Right forelimb (tissue), 1 donor: ENCODE measurements around the gene AVP.
A peak's percentile ranks its signal among the peaks of the same experiment; 100 is the strongest.
"Not testable (repeated sequence)": the region's sequence is repeated elsewhere in the genome, so short reads cannot be mapped to it uniquely, and the experiment has no call there.

Experiments
- DNase-seq: peaks from one replicate; pipeline ENCODE4 v3.0.0-alpha.2; 2018

AVP gene

DNA sequence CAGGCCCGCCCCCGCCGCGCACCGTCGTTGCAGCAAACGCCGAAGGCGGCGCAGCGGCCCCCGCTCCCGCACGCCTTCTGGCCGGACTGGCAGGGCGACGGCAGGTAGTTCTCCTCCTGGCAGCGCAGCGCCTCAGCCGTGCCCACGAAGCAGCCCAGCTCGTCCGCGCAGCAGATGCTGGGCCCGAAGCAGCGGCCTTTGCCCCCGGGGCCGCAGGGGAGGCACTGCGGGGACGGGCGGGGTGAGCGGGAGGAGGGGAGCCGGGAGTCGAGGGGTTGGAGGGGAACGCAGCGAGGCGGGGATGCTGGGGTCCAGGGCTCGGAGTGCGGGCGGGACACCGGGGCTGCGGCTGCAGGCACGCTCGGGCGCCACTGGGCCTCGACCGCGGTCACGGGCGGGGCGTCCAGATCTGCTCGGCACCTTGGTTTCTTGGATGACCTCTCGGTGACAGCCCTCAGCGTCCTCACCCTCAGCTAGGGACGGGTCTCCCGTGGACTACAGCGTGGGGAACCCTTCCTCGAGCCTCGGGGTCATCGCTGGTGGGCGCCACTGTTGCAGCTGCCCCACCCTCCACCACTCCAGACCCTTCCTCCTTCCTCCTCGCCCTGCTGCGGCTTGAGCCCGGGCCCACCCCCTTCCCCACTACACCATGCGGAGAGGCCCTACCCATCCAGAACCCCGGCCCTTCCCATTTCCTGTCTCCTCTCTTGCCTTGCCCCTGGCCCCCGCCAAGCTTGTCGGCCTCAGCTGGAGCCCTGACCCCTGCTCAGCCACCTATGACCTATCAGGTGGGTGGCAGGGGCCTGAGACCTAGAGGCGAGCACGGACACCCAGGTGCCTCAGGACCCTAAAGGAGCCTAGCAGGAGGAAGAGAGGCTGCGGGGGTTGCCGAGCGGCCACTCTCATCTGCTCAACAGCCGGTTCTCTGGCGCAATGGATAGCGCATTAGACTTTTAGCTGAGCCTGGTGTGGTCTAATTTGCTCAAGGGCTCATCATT, 1.3 kb downstream of the AVP start:
- no peak for DNase-seq

DNA sequence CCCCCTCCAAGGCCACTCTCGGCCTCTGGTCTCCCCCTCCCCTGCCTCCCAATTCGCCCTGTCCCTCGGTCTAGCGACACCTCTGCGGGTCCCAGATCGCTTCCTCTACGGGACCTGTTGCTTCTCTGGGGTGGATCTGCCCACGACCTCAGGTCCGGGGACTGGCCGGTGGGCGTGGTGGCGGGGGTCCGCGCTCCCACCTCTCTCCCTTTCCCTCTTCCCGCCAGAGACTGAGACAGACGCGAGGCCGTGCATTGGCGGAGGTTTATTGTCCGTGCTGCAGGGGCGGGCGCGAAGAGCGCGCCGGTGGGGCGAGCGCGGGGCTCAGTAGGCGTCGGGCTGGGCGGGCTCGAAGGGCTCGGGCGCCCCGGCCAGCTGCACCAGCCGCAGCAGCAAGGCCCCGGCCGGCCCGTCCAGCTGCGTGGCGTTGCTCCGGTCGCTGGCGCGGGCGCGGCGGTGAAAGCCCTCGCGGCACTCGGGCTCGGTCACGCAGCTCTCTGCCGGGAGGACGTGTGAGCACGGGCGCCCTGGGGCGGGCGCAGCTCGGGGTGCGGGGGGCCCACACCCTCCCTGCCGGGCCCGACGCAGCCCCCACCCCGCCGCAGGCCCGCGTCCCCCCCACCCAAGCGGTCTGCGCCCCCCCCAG, 2.1 kb downstream of the AVP start:
- DNase-seq: no peak

DNA sequence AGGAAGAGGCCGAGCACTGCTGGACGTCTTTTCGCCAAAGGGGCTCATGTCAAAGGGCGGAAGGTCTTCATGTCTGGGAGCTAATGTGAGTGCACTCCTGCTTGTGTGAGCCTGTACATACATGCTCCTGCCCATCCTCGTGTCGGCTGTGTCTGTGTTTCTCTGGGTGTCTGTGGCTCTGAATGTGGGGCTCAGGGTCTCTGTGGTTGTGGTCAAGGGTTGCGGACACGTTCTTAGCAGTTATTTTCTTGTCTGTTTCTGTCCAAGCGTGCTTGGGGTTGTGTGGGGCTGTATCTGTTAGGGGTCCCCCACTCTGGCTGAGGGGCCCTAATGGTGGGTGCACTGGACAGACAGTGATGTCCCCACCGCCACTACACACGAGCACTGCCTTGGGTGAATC, 2.9 kb downstream of the AVP start:
- DNase-seq: no peak

DNA sequence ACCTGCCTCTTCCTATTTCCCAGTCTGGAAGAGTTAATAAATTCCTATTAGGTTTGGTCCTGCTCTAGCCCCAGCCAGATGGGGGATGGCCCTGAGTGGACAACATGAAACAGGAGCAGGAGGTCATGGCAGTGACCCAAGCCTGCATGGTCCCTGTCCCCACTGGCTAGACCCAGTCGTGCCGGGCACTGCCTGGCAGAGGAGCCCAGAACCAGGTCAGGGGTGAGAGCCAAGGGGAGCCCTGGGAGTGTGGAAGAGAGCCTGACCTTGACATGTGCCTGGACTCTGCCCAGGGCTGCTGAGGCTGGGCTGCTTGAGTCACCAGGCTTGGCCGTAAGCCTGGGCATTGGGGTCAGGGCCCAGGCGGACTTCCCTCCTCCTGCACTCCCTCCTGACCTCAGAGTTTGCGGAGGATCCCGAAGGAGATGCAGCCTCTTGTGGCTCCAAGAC, 3.6 kb downstream of the AVP start:
- DNase-seq: no peak

DNA sequence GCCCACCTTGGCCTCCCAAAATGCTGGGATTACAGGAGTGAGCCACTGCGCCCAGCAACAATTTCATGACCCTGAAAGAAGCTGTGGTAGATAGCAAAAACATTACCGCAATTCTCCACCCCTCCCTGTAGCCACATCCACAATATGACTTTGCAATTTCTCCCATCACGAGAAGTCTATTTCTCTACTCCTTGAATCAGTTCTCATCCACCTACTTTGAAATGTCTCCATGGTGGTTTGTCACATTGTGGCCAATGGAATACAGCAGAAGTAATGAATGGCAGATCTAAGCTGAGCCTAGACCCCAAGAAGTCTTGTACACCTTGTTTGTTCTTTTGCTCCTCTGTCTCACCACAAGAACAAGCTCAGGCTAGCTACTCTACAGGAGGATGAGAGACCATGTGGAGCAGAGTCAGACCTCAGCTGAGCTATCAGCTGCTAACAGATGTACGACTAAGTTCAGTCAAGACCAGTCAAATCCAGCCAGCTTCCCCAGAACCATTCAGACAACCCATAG, 6.8 kb downstream of the AVP start:
- no peak for DNase-seq

DNA sequence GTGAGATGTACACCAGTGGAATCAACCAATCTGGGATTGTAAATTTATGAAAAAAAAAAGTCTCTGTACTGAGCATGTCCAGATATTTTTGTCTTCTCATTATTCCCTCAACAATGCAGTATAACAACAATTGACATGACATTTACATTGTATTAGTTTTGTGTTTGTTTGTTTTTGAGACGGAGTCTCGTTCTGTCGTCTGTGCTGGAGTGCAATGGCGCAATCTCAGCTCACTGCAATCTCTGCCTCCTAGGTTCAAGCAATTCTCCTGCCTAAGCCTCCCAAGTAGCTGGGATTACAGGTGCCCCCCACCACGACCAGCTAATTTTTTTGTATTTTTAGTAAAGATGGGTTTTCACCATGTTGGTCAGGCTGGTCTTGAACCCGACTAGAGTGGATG, 9.2 kb downstream of the AVP start:
- DNase-seq: not testable (repeated sequence)

DNA sequence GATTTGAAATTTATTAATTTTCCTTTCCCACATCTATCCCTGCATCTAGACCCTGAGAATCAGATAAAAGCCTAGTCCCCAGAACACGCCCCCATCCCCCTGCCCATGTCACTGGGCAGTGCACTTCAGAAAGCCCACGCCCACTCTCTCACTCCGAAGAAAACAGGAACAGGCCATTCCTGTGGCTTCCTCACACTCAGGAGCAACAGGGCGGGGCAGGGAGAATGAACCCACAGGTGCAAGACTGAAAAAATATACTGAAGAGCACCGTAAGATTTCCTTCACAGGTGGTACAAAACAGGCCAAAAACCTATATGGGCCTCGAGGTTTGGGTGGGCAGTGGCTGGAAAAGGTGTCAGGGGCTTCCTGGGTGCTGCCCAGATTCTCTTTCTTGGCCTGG, 9.7 kb downstream of the AVP start:
- DNase-seq: no peak

DNA sequence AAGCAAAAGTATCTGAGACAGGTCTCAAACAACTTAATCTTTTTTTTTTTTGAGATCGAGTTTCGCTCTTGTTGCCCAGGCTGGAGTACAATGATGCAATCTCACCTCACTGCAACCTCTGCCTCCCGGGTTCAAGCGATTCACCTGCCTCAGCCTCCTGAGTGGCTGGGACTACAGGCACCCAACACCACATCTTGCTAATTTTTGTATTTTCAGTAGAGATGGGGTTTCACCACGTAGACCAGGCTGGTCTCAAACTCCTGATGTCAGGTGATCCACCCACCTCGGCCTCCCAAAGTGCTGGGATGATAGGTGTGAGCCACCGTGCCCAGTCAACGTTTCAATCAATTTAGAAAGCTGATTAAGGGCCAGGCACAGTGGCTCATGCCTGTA, 11.3 kb downstream of the AVP start:
- not testable (repeated sequence) for DNase-seq

DNA sequence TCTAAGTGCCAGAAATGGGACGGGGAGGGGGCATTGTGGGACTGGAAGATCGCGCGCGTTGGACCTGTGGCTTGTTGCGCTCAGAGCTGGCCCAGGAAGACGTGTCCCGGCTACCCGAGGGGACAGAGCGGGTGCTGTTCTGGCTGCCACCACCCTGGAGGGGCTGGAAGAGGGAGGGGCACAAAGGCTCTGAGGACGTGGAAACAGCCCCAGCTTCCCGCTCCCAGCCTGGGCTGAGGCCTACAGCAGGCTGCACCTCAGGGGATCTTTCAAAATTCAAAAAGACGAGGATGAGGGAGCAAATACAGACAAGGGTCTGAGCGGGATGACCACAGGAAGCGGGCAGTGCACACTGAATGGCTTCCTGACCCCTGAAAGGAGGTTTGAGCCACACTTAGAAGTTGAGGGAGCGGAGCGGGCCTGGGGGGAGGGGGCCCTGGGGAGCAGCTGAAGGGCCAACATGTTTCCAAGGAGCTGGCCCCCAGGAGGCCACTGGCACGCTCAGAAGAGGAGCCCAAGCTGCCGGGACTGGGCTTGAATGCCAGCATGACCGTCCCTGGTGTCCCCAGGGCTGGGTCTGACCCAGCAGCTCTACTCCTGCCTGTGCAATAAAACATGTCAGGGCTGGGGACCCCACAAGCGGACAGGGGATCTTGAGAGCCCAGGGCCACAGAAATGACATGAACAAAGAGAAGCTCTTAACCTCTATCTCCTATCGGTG, 11.8 kb downstream of the AVP start:
- no peak for DNase-seq

DNA sequence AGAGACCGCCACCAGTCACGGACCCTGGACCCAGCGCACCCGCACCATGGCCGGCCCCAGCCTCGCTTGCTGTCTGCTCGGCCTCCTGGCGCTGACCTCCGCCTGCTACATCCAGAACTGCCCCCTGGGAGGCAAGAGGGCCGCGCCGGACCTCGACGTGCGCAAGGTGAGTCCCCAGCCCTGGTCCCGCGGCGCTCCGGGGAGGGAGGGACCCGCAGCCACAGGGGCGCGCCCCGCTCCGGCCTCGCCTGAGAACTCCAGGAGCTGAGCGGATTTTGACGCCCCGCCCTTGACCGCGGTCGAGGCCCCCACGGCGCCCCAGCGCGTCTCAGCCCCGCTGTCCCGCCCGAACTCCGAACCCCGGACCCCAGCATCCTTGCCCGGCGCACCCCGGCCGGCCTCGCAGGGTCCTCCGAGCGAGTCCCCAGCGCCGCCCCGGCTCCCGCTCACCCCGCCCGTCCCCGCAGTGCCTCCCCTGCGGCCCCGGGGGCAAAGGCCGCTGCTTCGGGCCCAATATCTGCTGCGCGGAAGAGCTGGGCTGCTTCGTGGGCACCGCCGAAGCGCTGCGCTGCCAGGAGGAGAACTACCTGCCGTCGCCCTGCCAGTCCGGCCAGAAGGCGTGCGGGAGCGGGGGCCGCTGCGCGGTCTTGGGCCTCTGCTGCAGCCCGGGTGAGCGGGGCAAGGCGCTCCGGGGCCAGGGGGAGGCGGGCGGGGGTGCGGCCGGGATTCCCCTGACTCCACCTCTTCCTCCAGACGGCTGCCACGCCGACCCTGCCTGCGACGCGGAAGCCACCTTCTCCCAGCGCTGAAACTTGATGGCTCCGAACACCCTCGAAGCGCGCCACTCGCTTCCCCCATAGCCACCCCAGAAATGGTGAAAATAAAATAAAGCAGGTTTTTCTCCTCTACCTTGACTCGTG, 12.7 kb downstream of the AVP start, which contains the start of gene OXT:
OXT (plus strand) TSS at position 11 of the 920 bp plus-strand sequence; CDS start at position 47, 36 bp downstream.
- DNase-seq: peak; percentile 75

DNA sequence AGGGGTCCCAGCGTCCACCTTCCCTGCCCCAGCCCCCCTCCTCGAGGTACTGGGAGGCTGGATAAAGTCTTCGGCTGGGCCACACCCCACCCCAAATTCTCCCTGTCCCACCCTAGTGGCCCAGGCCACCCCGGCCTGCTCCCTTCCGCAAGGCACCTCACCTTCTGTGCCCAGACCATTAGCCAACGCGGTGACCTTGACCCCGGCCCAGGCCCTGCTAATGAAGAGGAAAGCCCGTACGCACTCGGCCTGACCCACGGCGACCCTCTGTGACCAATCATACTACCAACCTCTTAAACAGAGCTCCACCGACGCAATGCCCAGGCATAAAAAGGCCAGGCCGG, 13.3 kb downstream of the AVP start:
- no peak for DNase-seq

DNA sequence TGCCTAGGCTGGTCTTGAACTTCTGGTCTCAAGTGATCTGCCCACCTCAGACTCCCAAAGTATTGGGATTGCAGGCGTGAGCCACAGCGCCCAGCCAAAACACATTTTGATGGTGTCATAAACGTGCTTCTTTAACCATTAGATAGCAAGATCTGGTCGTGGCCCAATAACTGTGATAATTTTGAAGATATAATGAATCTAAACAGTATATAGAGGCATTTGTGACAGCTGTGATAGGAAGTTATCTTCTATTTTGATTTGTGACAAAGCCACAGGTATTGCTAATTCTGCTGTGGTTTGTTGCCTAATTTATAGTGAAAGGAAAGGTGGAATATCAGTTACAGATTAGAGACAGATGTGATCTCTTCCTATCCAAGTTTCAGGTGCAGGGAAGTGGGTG, 13.8 kb downstream of the AVP start:
- DNase-seq: no peak

DNA sequence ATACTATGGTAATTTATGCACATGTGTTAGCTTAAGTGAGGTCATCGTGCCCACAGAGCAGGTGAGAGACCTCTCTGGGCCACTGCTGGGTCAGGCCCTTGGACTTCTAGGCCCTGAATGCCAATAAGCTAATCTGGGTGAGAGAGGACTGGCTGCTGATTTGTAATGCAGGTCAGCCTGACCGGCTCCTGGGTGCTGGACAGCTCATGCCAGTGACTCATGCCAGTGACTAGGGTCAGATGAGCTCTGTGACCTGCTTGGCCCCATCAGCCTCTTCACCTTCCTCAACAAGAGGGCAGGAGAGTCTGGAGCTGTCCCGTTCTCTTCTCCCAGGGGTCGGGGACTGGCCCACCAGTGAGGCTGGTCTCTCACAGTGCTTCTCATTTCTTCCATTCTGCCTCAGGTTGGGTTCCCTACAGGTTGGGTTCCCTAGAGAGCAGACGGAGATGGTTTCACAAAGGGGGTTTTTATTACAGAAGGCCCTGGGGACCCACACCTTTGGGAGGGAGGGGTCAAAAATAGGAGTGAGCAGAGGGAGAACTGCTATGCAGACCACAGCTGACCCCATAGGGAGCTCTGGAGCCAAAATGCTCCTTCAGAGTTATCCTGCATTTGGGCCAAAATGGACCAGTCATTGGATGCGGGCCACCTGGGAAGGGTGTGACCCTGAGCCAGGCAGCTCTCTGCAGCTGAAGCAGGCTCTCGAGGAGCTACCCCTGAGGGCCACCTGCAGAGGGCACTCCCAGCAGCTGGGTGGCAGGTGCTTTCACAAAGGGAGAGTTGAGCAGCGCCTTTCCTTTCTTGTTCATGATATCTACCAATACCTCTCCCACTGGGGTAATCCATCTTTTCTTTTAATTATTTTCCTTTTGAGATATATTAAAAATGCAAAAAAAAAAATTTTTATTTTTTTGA, 15.3 kb downstream of the AVP start:
- DNase-seq: no peak

DNA sequence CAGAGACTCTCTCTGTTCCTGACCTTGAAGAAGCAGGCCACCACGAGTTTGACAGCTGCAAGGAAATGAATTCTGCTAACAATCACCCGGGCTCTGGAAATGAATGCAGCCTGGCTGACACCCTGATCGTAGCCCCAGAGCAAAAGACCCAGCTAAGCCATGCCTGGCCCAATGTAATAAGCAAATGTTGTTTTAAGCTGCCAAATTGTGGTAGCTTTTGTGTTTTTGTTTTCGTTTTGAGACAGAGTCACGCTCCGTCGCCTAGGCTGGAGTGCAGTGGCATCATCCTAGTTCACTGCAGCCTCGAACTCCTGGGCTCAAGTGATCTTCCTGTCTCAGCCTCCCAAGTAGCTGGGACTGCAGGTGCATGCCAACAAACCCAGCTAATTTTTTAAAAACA, 16.4 kb downstream of the AVP start:
- no peak for DNase-seq

DNA sequence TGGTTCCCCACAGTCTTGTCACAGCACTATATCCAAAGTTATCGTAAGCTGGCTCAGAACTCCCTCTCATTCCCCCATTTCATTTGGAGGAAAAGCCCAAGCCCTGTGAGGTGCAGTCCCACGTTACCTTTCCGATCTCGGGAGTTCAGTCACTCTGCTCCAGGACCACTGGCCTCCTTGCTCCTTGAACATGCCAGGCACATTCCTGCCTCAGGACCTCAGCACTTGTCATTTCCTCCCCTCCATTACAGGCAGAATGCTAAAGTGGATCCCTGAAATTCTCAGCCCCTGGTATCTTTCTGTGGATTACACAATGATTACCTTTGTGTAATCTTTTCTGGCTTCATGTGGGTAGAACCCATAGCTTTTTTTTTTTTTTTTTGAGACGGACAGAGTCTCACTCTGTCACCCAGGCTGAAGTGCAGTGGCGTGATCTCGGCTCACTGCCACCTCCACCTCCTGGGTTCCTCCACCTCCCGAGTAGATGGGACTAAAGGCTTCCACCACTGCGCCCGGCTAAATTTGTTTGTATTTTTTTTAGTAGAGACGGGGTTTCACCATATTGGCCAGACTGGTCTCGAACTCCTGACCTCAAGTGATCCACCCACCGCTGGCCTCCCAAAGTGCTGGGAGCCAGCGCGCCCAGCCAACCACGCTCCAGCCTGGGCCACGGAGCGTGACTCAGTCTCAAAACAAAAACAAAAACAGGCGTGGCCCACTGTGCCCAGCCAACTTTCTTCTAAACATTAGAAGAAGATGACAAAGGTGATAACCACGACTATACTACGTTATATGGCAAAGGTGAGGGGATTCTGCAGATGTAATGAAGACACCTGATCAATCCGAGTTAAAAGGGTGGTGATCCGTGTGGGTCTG, 17.1 kb downstream of the AVP start:
- no peak for DNase-seq

DNA sequence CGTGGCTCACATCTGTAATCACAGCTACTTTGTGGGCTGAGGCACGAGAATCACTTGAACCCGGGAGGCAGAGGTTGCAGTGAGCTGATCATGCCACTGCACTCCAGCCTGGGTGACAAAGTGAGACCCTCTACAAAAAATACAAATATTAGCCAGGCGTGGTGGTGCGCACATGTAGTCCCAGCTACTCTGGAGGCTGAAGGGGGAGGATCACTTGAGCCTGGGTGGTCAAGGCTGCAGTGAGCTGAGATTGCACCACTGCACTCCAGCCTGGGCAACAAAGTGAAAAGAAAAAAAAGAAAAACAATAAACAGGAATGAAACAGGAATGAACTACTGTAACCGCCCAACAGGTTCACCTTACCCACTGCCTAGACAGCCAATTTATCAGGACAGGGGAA, 20.4 kb downstream of the AVP start:
- not testable (repeated sequence) for DNase-seq

DNA sequence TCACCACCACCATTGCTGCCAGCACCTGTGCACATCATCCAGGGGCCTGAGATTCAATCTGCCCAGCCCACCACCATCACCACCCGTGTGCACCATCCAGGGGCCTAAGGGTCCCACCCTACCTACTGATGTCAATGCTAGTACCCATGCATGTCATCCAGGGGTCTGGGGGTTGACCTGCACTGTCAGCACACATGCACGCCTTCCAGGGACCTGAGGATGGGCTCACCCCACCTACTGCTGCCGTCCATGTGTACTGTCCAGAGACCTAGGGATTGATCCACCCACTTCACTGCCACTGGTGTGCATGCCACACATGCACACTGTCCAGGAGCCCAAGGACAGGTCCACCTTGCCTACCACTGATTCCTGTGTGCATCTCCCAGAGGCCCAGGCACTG, 25.0 kb downstream of the AVP start:
- no peak for DNase-seq

DNA sequence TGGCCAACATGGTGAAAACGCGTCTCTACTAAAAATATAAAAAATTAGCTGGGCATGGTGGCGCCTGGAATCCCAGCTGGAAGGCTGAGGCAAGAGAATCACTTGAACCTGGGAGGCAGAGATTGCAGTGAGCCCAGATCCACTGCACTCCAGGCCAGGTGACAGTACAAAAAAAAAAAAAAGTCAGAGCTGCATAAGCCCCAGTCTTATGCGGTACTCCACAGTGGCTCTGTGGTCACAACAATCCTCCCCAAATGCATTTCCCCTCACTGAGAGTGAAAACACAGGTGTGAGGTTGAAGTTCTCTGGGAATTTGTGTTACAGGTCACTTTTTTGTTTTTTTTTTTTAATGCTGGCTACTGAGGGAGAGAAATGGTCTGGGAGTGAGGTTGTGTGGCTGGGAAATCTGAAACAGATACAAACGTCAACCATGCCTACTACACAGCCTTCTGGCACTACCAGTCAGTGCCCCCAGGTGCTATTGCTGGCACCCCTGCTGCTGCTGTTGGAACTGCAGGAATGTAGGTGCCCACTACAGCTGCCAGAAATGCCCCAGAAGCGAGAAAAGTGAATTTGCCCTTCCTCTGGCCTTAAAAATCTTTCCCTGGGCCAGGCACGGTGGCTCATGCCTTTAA, 33.0 kb downstream of the AVP start:
- no peak for DNase-seq
